ENCODE data around the gene GP1BB. TPM values are rescaled to one million over a fixed set of nuclear protein-coding genes. Genes with fewer than 3 reads are reported as not detected.
"Not testable (repeated sequence)": the region's sequence is repeated elsewhere in the genome, so short reads cannot be mapped to it uniquely, and the experiment has no call there.

GP1BB gene
- total and polyA plus RNA-seq, 3 experiments from 2014 or later, result not detected

GRCh38 chr22:19723983-19724827, 866 bp downstream of the GP1BB start:
- H3K27me3 Mint-ChIP-seq, result peaks cover 16 to 45% of the 10 kb centered on the region in 2 donors

GRCh38 chr22:19724927-19725661, 1.8 kb downstream of the GP1BB start:
- ChIA-PET POLR2A (no interaction called here), CTCF (no interaction called here)
- Histone ChIP-seq H3K9me3 (ENCODE audit: low read length) (no peaks in the 10 kb centered on the region), H3K4me1 (ENCODE audit: insufficient read depth, low read length) (peaks cover 7% of the 10 kb centered on the region), H3K36me3 (ENCODE audit: insufficient read depth, low read length) (peaks cover under 1% of the 10 kb centered on the region), H3K4me3 (ENCODE audit: low read length) (no peak overlapping the region), H3K27me3 (ENCODE audit: insufficient read depth, low read length, poor library complexity, severe bottlenecking) (peaks cover 9% of the 10 kb centered on the region), H3K27ac (ENCODE audit: low read depth, low read length) (no peak overlapping the region)
- Mint-ChIP-seq H3K27me3 (peaks cover 11 to 36% of the 10 kb centered on the region in 2 donors), H3K4me3 (peak overlapping the region in 2 of 7 donors; percentile 50 to 58), H3K27ac (no peak overlapping the region), H3K9me3 (no peaks in the 10 kb centered on the region), H3K36me3 (no peaks in the 10 kb centered on the region), H3K4me1 (peaks cover 4 to 15% (median 8%) of the 10 kb centered on the region in 3 donors)
- DNase-seq, result no peak

More at GRCh38 chr22:19723983-19724827, 866 bp downstream of the GP1BB start:
- ChIA-PET CTCF (interaction anchor here (1.2 kb wide), 1 partner anchor 186 kb away, joined by 3 read pairs; no protein-coding TSS in a partner anchor), POLR2A (no interaction called here)
- no peak for DNase-seq
- H3K4me3 Mint-ChIP-seq, result peak overlapping the region in 3 of 7 donors; percentile 49 to 50 (median 50)
- Histone ChIP-seq H3K27me3 (ENCODE audit: insufficient read depth, low read length, poor library complexity, severe bottlenecking) (peaks cover 9% of the 10 kb centered on the region), H3K9me3 (ENCODE audit: low read length) (no peaks in the 10 kb centered on the region), H3K4me3 (ENCODE audit: low read length) (peak overlapping the region; percentile 19), H3K4me1 (ENCODE audit: insufficient read depth, low read length) (peaks cover 10% of the 10 kb centered on the region), H3K36me3 (ENCODE audit: insufficient read depth, low read length) (peaks cover 7% of the 10 kb centered on the region), H3K27ac (ENCODE audit: low read depth, low read length) (peak overlapping the region; percentile 67)
- H3K36me3 Mint-ChIP-seq, result no peaks in the 10 kb centered on the region
- H3K4me1 Mint-ChIP-seq, result peaks cover 4 to 18% (median 10%) of the 10 kb centered on the region in 3 donors
- H3K27ac Mint-ChIP-seq, result no peak overlapping the region
- H3K9me3 Mint-ChIP-seq, result no peaks in the 10 kb centered on the region

- H3K9me3 ChIP-seq (ENCODE audit: low read length), result not testable (repeated sequence)
- peak overlapping the region in 1 of 7 donors; percentile 15 for H3K4me3 Mint-ChIP-seq
These were observed 2.9 kb downstream of the GP1BB start for GRCh38 chr22:19726064-19726788.

GRCh38 chr22:19727310-19728150, 4.2 kb downstream of the GP1BB start:
- Mint-ChIP-seq H3K27me3 (peaks cover 6 to 22% of the 10 kb centered on the region in 2 donors), H3K27ac (no peak overlapping the region), H3K9me3 (no peaks in the 10 kb centered on the region), H3K4me1 (peaks cover 4 to 19% (median 9%) of the 10 kb centered on the region in 3 donors), H3K4me3 (no peak overlapping the region), H3K36me3 (no peaks in the 10 kb centered on the region)
- peaks cover 9% of the 10 kb centered on the region for H3K27me3 ChIP-seq (ENCODE audit: insufficient read depth, low read length, poor library complexity, severe bottlenecking)
- CTCF ChIA-PET, result interaction anchor here (6.5 kb wide), 1 partner anchor 185 kb away, joined by 111 read pairs; no protein-coding TSS in a partner anchor
- no peak overlapping the region for H3K27ac ChIP-seq (ENCODE audit: low read depth, low read length)
- no peak for DNase-seq
- POLR2A ChIA-PET, result no interaction called here
- peaks cover 16% of the 10 kb centered on the region for H3K4me1 ChIP-seq (ENCODE audit: insufficient read depth, low read length)
- H3K36me3 ChIP-seq (ENCODE audit: insufficient read depth, low read length), result no peaks in the 10 kb centered on the region
- H3K4me3 ChIP-seq (ENCODE audit: low read length), result no peak overlapping the region
- H3K9me3 ChIP-seq (ENCODE audit: low read length), result no peaks in the 10 kb centered on the region

More at GRCh38 chr22:19726064-19726788, 2.9 kb downstream of the GP1BB start:
- peaks cover 6 to 29% of the 10 kb centered on the region in 2 donors for H3K27me3 Mint-ChIP-seq
- H3K27me3 ChIP-seq (ENCODE audit: insufficient read depth, low read length, poor library complexity, severe bottlenecking); H3K36me3 ChIP-seq (ENCODE audit: insufficient read depth, low read length); H3K36me3 Mint-ChIP-seq; CTCF ChIA-PET; H3K9me3 Mint-ChIP-seq; POLR2A ChIA-PET; H3K27ac ChIP-seq (ENCODE audit: low read depth, low read length); H3K4me3 ChIP-seq (ENCODE audit: low read length); DNase-seq: not testable (repeated sequence)
- H3K27ac Mint-ChIP-seq, result peak overlapping the region in 1 of 8 donors; percentile 71
- peaks cover 4 to 19% (median 9%) of the 10 kb centered on the region in 3 donors for H3K4me1 Mint-ChIP-seq
- peaks cover 16% of the 10 kb centered on the region for H3K4me1 ChIP-seq (ENCODE audit: insufficient read depth, low read length)

GRCh38 chr22:19728271-19728670, 4.9 kb downstream of the GP1BB start:
- H3K4me1 Mint-ChIP-seq, result peaks cover under 1 to 15% (median 6%) of the 10 kb centered on the region in 3 donors
- Histone ChIP-seq H3K4me1 (ENCODE audit: insufficient read depth, low read length) (peaks cover 9% of the 10 kb centered on the region), H3K4me3 (ENCODE audit: low read length) (no peak overlapping the region), H3K9me3 (ENCODE audit: low read length) (no peaks in the 10 kb centered on the region), H3K27me3 (ENCODE audit: insufficient read depth, low read length, poor library complexity, severe bottlenecking) (peaks cover 9% of the 10 kb centered on the region), H3K27ac (ENCODE audit: low read depth, low read length) (no peak overlapping the region), H3K36me3 (ENCODE audit: insufficient read depth, low read length) (no peaks in the 10 kb centered on the region)
- H3K36me3 Mint-ChIP-seq, result no peaks in the 10 kb centered on the region
- peaks cover 6 to 15% of the 10 kb centered on the region in 2 donors for H3K27me3 Mint-ChIP-seq
- no peak for DNase-seq
- no peak overlapping the region for H3K27ac Mint-ChIP-seq
- H3K9me3 Mint-ChIP-seq, result no peaks in the 10 kb centered on the region
- ChIA-PET POLR2A (no interaction called here), CTCF (interaction anchor here (6.5 kb wide), 1 partner anchor 184 kb away, joined by 111 read pairs; no protein-coding TSS in a partner anchor)
- no peak overlapping the region for H3K4me3 Mint-ChIP-seq

- Mint-ChIP-seq H3K9me3 (no peaks in the 10 kb centered on the region), H3K27me3 (peaks cover 6 to 14% of the 10 kb centered on the region in 2 donors), H3K36me3 (no peaks in the 10 kb centered on the region), H3K4me1 (peaks cover 0 to 11% (median 4%) of the 10 kb centered on the region in 3 donors), H3K4me3 (no peak overlapping the region), H3K27ac (no peak overlapping the region)
- DNase-seq, result no peak
- Histone ChIP-seq H3K27me3 (ENCODE audit: insufficient read depth, low read length, poor library complexity, severe bottlenecking) (peaks cover 9% of the 10 kb centered on the region), H3K9me3 (ENCODE audit: low read length) (no peaks in the 10 kb centered on the region), H3K4me1 (ENCODE audit: insufficient read depth, low read length) (peaks cover 9% of the 10 kb centered on the region), H3K4me3 (ENCODE audit: low read length) (no peak overlapping the region), H3K27ac (ENCODE audit: low read depth, low read length) (no peak overlapping the region), H3K36me3 (ENCODE audit: insufficient read depth, low read length) (no peaks in the 10 kb centered on the region)
- CTCF ChIA-PET, result interaction anchor here (2.2 to 6.5 kb wide), 2 partner anchors 175 to 183 kb away, joined by 35 to 111 read pairs; no protein-coding TSS in a partner anchor
- POLR2A ChIA-PET, result no interaction called here
These were observed 5.5 kb downstream of the GP1BB start for GRCh38 chr22:19728836-19729235.

GRCh38 chr22:19729507-19729906, 6.2 kb downstream of the GP1BB start:
- H3K27ac Mint-ChIP-seq, result no peak overlapping the region
- Histone ChIP-seq H3K27ac (ENCODE audit: low read depth, low read length) (no peak overlapping the region), H3K4me1 (ENCODE audit: insufficient read depth, low read length) (peaks cover 9% of the 10 kb centered on the region), H3K9me3 (ENCODE audit: low read length) (no peaks in the 10 kb centered on the region), H3K27me3 (ENCODE audit: insufficient read depth, low read length, poor library complexity, severe bottlenecking) (peaks cover 5% of the 10 kb centered on the region), H3K4me3 (ENCODE audit: low read length) (no peak overlapping the region), H3K36me3 (ENCODE audit: insufficient read depth, low read length) (no peaks in the 10 kb centered on the region)
- peaks cover 6 to 13% of the 10 kb centered on the region in 2 donors for H3K27me3 Mint-ChIP-seq
- no peaks in the 10 kb centered on the region for H3K9me3 Mint-ChIP-seq
- H3K36me3 Mint-ChIP-seq, result no peaks in the 10 kb centered on the region
- H3K4me3 Mint-ChIP-seq, result no peak overlapping the region
- DNase-seq, result no peak
- ChIA-PET CTCF (interaction anchor here (1.2 to 6.5 kb wide), 8 partner anchors 13 to 211 kb away, joined by 4 to 111 read pairs (median 12); no protein-coding TSS in a partner anchor), POLR2A (no interaction called here)
- peaks cover 0 to 10% (median 3%) of the 10 kb centered on the region in 3 donors for H3K4me1 Mint-ChIP-seq
